ENCODE measurements around the gene DDX4.

The DDX4 gene

DNA sequence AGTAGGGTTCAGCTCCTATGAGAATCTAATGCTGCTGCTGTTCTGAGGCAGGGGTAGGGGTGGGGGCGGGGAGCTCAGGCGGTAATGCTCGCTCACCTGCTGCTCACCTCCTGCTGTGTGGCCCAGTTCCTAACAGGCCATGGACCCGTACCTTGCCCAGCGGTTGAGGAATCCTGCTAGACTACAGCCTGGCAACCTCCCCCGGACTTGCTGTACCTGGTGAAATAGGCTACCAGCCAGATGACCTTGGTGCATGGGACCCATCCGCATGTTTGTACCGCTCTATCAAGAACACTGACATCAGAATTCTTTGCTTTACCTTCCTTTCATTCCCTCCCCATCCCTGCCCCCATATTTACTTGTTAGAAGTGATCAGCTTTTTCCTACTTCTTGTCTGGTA, 128.6 kb downstream of the DDX4 start:
- no peak for DNase-seq (ENCODE audit: low read depth)

Data from activated gamma-delta T cell treated with anti-CD3 and anti-CD28 coated beads, Interleukin-2, amount 50 U/mL, for 16 hours (primary cell).